ENCODE results near the gene NDRG4. TPM values are rescaled to one million over a fixed set of nuclear protein-coding genes. Genes with fewer than 3 reads are reported as not detected.
A peak's percentile ranks its signal among the peaks of the same experiment; 100 is the strongest.

NDRG4 gene
- total and polyA plus RNA-seq, 2 of the 13 experiments (the other 11 are each of a cell fraction or from before 2014, with no cell fraction given) = 1.7 to 2.7 TPM

GRCh38 chr16:58497935-58498334, 2.0 kb upstream of the NDRG4 start:
- Histone ChIP-seq H3K79me2 (ENCODE audit: insufficient read depth, low read length) (no peaks in the 10 kb centered on the region), H4K20me1 (ENCODE audit: insufficient read depth, low read length) (no peaks in the 10 kb centered on the region), H3K4me2 (ENCODE audit: low read depth, low read length) (no peak overlapping the region), H3K36me3 (replicated peaks in 1 of 2; ENCODE audit: control insufficient read depth in 1 of 2, insufficient read depth in 2 of 2, low read length in 2 of 2) (no peaks in the 10 kb centered on the region), H3K9ac (ENCODE audit: insufficient read depth, low read depth, low read length) (no peak overlapping the region), H2AFZ (ENCODE audit: low read length) (no peak overlapping the region), H3K9me3 (ENCODE audit: low read length) (no peaks in the 10 kb centered on the region), H3K4me3 (replicated peaks in 1 of 3; ENCODE audit: insufficient read depth in 1 of 3, low read depth in 2 of 3, low read length in 3 of 3) (no peak overlapping the region), H3K4me1 (ENCODE audit: insufficient read depth, low read length) (peaks cover 41% of the 10 kb centered on the region), H3K27ac (ENCODE audit: extremely low read length, insufficient read depth, low read length) (no peak overlapping the region), H3K27me3 (ENCODE audit: control insufficient read depth in 1 of 2, insufficient read depth in 2 of 2, low read length in 2 of 2) (peaks cover 0 to 17% of the 10 kb centered on the region in 2 experiments; a peak in 2 of 5 replicates)
- no peak for ATAC-seq
- in situ Hi-C loops (cut with HindIII; ENCODE audit: extremely low pct_ligation_motif_present, low pct_unique_long_range_greater_than_20kb) (no loop called here), intact Hi-C loops (cut with micrococcal nuclease; ENCODE audit: unreplicated experiment) (loop anchor here (5.0 kb wide), 1 partner anchor 259 kb away; no protein-coding TSS in a partner anchor)
- TF ChIP-seq HNF4A (CRISPR knock-in tag; IDR thresholded peaks at IDR 0.05) = peak; percentile 43; the same call in 1 of the 2 replicates
- peak; percentile 8 for TF ChIP-seq XRCC5 (optimal IDR thresholded peaks at IDR 0.05; ENCODE audit: low read length)
- TF ChIP-seq HOXA7 (CRISPR knock-in tag; IDR thresholded peaks at IDR 0.05) = no peak
- TF ChIP-seq GMEB1 (CRISPR knock-in tag; IDR thresholded peaks at IDR 0.05; ENCODE audit: borderline replicate concordance) = no peak
- peak; percentile 60 for TF ChIP-seq NR2C2 (CRISPR knock-in tag; IDR thresholded peaks at IDR 0.05; ENCODE audit: borderline replicate concordance)
- no peak for TF ChIP-seq ZSCAN9 (CRISPR knock-in tag; IDR thresholded peaks at IDR 0.05; ENCODE audit: borderline replicate concordance)
- TF ChIP-seq GFI1 (CRISPR knock-in tag; IDR thresholded peaks at IDR 0.05; ENCODE audit: borderline replicate concordance) = no peak
- TF ChIP-seq NR3C1 (CRISPR knock-in tag; IDR thresholded peaks at IDR 0.05) = no peak
- no peak for TF ChIP-seq ETV6 (CRISPR knock-in tag; conservative IDR thresholded peaks at IDR 0.05)
- TF ChIP-seq ZNF891 (CRISPR knock-in tag; IDR thresholded peaks at IDR 0.05) = no peak
- TF ChIP-seq ZSCAN21 (CRISPR knock-in tag; IDR thresholded peaks at IDR 0.05; ENCODE audit: borderline replicate concordance) = no peak
- no peak for TF ChIP-seq HIVEP1 (CRISPR knock-in tag; IDR thresholded peaks at IDR 0.05)
- DNase-seq (ENCODE audit: low spot score) = no peak
- no TSS peak for BruUV-seq (replicated peaks)
- ChIA-PET CTCF (ENCODE audit: low intra/inter-chr PET ratio, low total read pairs) (no interaction called here), POLR2A (no interaction called here)
- 19% methylated on average over 4 of the region's 5 CpGs for WGBS (ENCODE audit: low lambda C conversion rate)
- no peak for FAIRE-seq
